K562 (cell line): Measurements from ENCODE around the gene PTPRM. TPM values are rescaled to one million over a fixed set of nuclear protein-coding genes. Genes with fewer than 3 reads are reported as not detected.

Source experiments
- ATAC-seq: fragments of 200-7000 bp; cut with Tn5 transposase; 3 replicates; pipeline ENCODE4 v1.9.1; 2020; ENCODE audit warnings: moderate library complexity
- BruUV-seq: library from RNA; stranded (reverse); fragments of 400-500 nt; replicated peaks from 2 replicates; lab custom pipeline; 2021; lab: Mats Ljungman, UMichigan
- CTCF ChIA-PET: fragments of 300-600 bp; formaldehyde crosslinking; extraction: SDS; loops from one replicate; lab custom pipeline; 2021; ENCODE audit warnings: low intra/inter-chr PET ratio; lab: Yijun Ruan, JAX
- POLR2A ChIA-PET: fragments of 300-600, 350-650 bp; sonication (Branson Sonifier 250); formaldehyde crosslinking; extraction: SDS; loops from one replicate; lab custom pipeline; 2021; ENCODE audit warnings: antibody characterized with exemption, inconsistent platforms; lab: Yijun Ruan, JAX
- DNase-seq, 4 experiments: peaks; one replicate each; pipeline versions ENCODE4 v3.0.0 to v3.0.0-alpha.2; 2011 to 2018; ENCODE audit warnings: low spot score in 3 of 4, mixed read lengths in 3 of 4; ENCODE audit errors: extremely low read depth in 1 of 4
- FAIRE-seq: peaks from 2 replicates; lab custom pipeline; 2011; peaks lifted over from hg19 to GRCh38; lab: Jason Lieb, UNC
- H2AFZ ChIP-seq: 2 replicates; pipeline ENCODE4 v1.6.0; 2011; ENCODE audit warnings: low read depth, low read length, control low read depth, inconsistent platforms
- H3K27ac ChIP-seq: fragments of 200-600 bp; 3 replicates; pipeline ENCODE4 v1.8.0; 2011; ENCODE audit warnings: low read depth, mild to moderate bottlenecking, control low read depth, inconsistent platforms, low read length, moderate library complexity, mixed read lengths; ENCODE audit errors: extremely low read depth
- H3K27me3 ChIP-seq, 2 experiments: fragments of 300-600 bp in 1 of 2; 2 replicates in 1 of 2; 3 replicates in 1 of 2; pipeline versions ENCODE4 v1.6.0 to v1.8.0; 2011; ENCODE audit warnings: inconsistent platforms in 2 of 2, low read length in 2 of 2, mild to moderate bottlenecking in 1 of 2, mixed read lengths in 1 of 2, moderate library complexity in 1 of 2; ENCODE audit not compliant: control insufficient read depth in 2 of 2, insufficient read depth in 2 of 2
- H3K36me3 ChIP-seq: fragments of 300-600 bp; 3 replicates; pipeline ENCODE4 v1.8.0; 2011; ENCODE audit warnings: mild to moderate bottlenecking, low read length, inconsistent platforms; ENCODE audit not compliant: control insufficient read depth, insufficient read depth
- H3K4me1 ChIP-seq, 2 experiments: fragments of 200-600 bp in 1 of 2; replicated peaks in 1 of 2; 2 replicates in 1 of 2; 3 replicates in 1 of 2; pipeline versions ENCODE4 v1.5.1 to v1.8.0; 2011; ENCODE audit warnings: inconsistent platforms in 2 of 2, low read length in 2 of 2, mild to moderate bottlenecking in 1 of 2, mixed read lengths in 1 of 2, moderate library complexity in 1 of 2; ENCODE audit not compliant: control insufficient read depth in 2 of 2, insufficient read depth in 2 of 2
- H3K4me2 ChIP-seq: 2 replicates; pipeline ENCODE4 v1.6.1; 2011; ENCODE audit warnings: low read length, control low read depth, inconsistent platforms, mixed read lengths; ENCODE audit not compliant: insufficient read depth
- H3K4me3 ChIP-seq: fragments of 200-600 bp; sonication (generic), shearing (Covaris generic); 2 replicates; pipeline ENCODE4 v1.5.1; 2016; ENCODE audit warnings: control low read depth, inconsistent platforms
- H3K79me2 ChIP-seq: fragments of 200-600 bp; 3 replicates; pipeline ENCODE4 v1.8.0; 2011; ENCODE audit warnings: low read length, inconsistent platforms; ENCODE audit not compliant: control insufficient read depth, insufficient read depth
- H3K9ac ChIP-seq, 2 experiments: 2 replicates each; pipeline versions ENCODE4 v1.6.0 to v1.6.1; 2011; ENCODE audit warnings: low read depth in 2 of 2, low read length in 2 of 2, control low read depth in 1 of 2, inconsistent platforms in 1 of 2, mild to moderate bottlenecking in 1 of 2, mixed read lengths in 1 of 2; ENCODE audit not compliant: insufficient read depth in 1 of 2
- H3K9me1 ChIP-seq: one replicate; pipeline ENCODE4 v1.6.0; 2011; ENCODE audit warnings: inconsistent platforms, mild to moderate bottlenecking, low read length, moderate library complexity; ENCODE audit not compliant: control insufficient read depth, insufficient read depth
- H3K9me3 ChIP-seq: replicated peaks from 2 replicates; pipeline ENCODE4 v1.5.1; 2011; ENCODE audit warnings: low read depth, low read length, inconsistent platforms; ENCODE audit not compliant: control insufficient read depth, insufficient read depth
- H4K20me1 ChIP-seq: replicated peaks from 2 replicates; pipeline ENCODE4 v1.6.1; 2011; ENCODE audit warnings: low read length, inconsistent platforms, mixed read lengths; ENCODE audit not compliant: control insufficient read depth, insufficient read depth
- CLOCK ChIP-seq: fragments of 250-450 bp; sonication (Bioruptor Pico); IDR thresholded peaks from 2 replicates; pipeline ENCODE4 v1.4.0; 2020; ENCODE audit warnings: mild to moderate bottlenecking, moderate library complexity, borderline replicate concordance
- EGR1 ChIP-seq: fragments of 450-650 bp; conservative IDR thresholded peaks from 2 replicates; pipeline ENCODE4 v1.6.1; 2017; ENCODE audit warnings: mild to moderate bottlenecking
- GTF2F1 ChIP-seq: IDR thresholded peaks from 2 replicates; pipeline ENCODE4 v1.6.1; 2011; ENCODE audit warnings: low read depth, low read length, improper control_type of control experiment
- HMG20A ChIP-seq: fragments of 450-650 bp; formaldehyde crosslinking; conservative IDR thresholded peaks from 2 replicates; pipeline ENCODE4 v1.4.0; 2020; ENCODE audit warnings: mild to moderate bottlenecking, mixed read lengths
- MAFF ChIP-seq: IDR thresholded peaks from 2 replicates; pipeline ENCODE4 v1.6.1; 2012; ENCODE audit warnings: low read length, improper control_type of control experiment
- MTF1 ChIP-seq: fragments of 250-450 bp; sonication (Bioruptor Pico); IDR thresholded peaks from 2 replicates; pipeline ENCODE4 v1.9.0; 2021; ENCODE audit warnings: moderate library complexity, mild to moderate bottlenecking, inconsistent platforms, borderline replicate concordance
- RFX1 ChIP-seq: fragments of 450-650 bp; IDR thresholded peaks from 2 replicates; pipeline ENCODE4 v1.6.1; 2016; ENCODE audit warnings: mild to moderate bottlenecking, moderate library complexity
- THAP12 ChIP-seq: fragments of 250-450 bp; sonication (Bioruptor Pico); IDR thresholded peaks from 2 replicates; pipeline ENCODE4 v1.9.0; 2021; ENCODE audit warnings: mild to moderate bottlenecking, inconsistent platforms
- TOE1 ChIP-seq, 2 experiments: fragments of 450-650 bp in 1 of 2; sonication (generic) in 1 of 2; formaldehyde crosslinking in 1 of 2; IDR thresholded peaks; 2 replicates each; pipeline versions ENCODE4 v1.7.1 to v1.8.0; 2016 to 2022; ENCODE audit warnings: borderline replicate concordance in 2 of 2, mild to moderate bottlenecking in 2 of 2, antibody characterized with exemption in 1 of 2, inconsistent platforms in 1 of 2, low read depth in 1 of 2, missing genetic modification reagents in 1 of 2, moderate library complexity in 1 of 2
- WHSC1 ChIP-seq: IDR thresholded peaks from one replicate; pipeline ENCODE4 v1.6.1; 2012; ENCODE audit warnings: low read length, control low read depth, inconsistent platforms
- ZBTB17 ChIP-seq: fragments of 450-650 bp; formaldehyde crosslinking; IDR thresholded peaks from 2 replicates; pipeline ENCODE4 v1.4.0; 2020; ENCODE audit warnings: mild to moderate bottlenecking
- ZNF778 ChIP-seq: fragments of 450-650 bp; formaldehyde crosslinking; IDR thresholded peaks from 2 replicates; pipeline ENCODE4 v1.4.0; 2020; ENCODE audit warnings: mild to moderate bottlenecking, moderate library complexity
- WGBS: fragments of 100-300 bp; shearing (Covaris generic); methylation state at CpG from one replicate; pipeline ENCODE4 v1.1.6; 2016; ENCODE audit warnings: low coverage, mixed read lengths; ENCODE audit not compliant: insufficient coverage; ENCODE audit errors: missing lambda C conversion rate; 5-methylcytosine and 5-hydroxymethylcytosine counted together
- in situ Hi-C: fragments of 300-500 bp; cut with MboI; formaldehyde crosslinking; loops from 4 replicates; pipeline ENCODE4 v1.15.0; 2018; ENCODE audit warnings: inconsistent platforms, mixed read lengths
- intact Hi-C: fragments of 100-400 bp; cut with micrococcal nuclease; formaldehyde crosslinking; loops from 2 replicates; pipeline ENCODE4 v1.14.2; 2022
- polyA plus RNA-seq, 8 experiments: library from polyadenylated mRNA; depleted of rRNA in 4 of 8; stranded (reverse) in 5 of 8; unstranded in 3 of 8; fragments of >200 nt; fragmentation: Nextera tagmentation in 2 of 8; fragmentation: Illumina TruSeq in 1 of 8; extraction: Ambion mirVana in 2 of 8; extraction: Trizol in 1 of 8; gene quantifications; 2 replicates each; pipeline versions ENCODE4 v1.2.1 to v1.2.3, GENCODE V29; 2011 to 2014; ENCODE audit warnings: inconsistent platforms in 1 of 8, missing spikeins in 1 of 8
- total RNA-seq, 7 experiments: library from RNA; depleted of rRNA in 6 of 7; stranded (reverse); fragments of >200 nt in 6 of 7; fragmentation: Illumina TruSeq in 2 of 7; extraction: Trizol in 2 of 7; gene quantifications; 2 replicates each; pipeline versions ENCODE4 v1.2.1 to v1.2.3, GENCODE V29; 2011 to 2021; ENCODE audit warnings: low replicate concordance in 1 of 7

PTPRM gene
- total and polyA plus RNA-seq, 9 of the 15 experiments (the other 6 are each of a cell fraction or from before 2014, with no cell fraction given), result 0.03 to 0.16 (median 0.08) TPM; not detected in 3

GRCh38 chr18:8006979-8007378 lies 439.9 kb downstream of the PTPRM start:
- no peak for DNase-seq
- WGBS, result 2% methylated on average over 3 of the region's 3 CpGs
- POLR2A ChIA-PET, result no interaction called here

More at GRCh38 chr18:8006979-8007378, 439.9 kb downstream of the PTPRM start:
- Histone ChIP-seq H3K4me2 (no peak overlapping the region), H3K4me1 (no peaks in the 10 kb centered on the region), H4K20me1 (no peaks in the 10 kb centered on the region), H3K9me1 (no peaks in the 10 kb centered on the region), H3K4me3 (no peak overlapping the region), H3K36me3 (no peaks in the 10 kb centered on the region), H2AFZ (no peak overlapping the region), H3K27me3 (no peaks in the 10 kb centered on the region), H3K9me3 (no peaks in the 10 kb centered on the region), H3K9ac (no peak overlapping the region), H3K27ac (no peak overlapping the region), H3K79me2 (no peaks in the 10 kb centered on the region)
- CTCF ChIA-PET, result no interaction called here
- in situ Hi-C loops, result no loop called here
- no peak for TF ChIP-seq THAP12 (CRISPR knock-in tag)
- TF ChIP-seq GTF2F1, result no peak
- no peak for TF ChIP-seq MAFF
- TF ChIP-seq HMG20A, result no peak
- no peak for TF ChIP-seq CLOCK (CRISPR knock-in tag)
- no peak for TF ChIP-seq WHSC1
- TF ChIP-seq ZNF778 (CRISPR knock-in tag), result no peak
- no peak for TF ChIP-seq MTF1
- no peak for TF ChIP-seq TOE1 (IDR thresholded peaks at IDR 0.05; ENCODE audit: borderline replicate concordance)
- no peak for TF ChIP-seq TOE1 (CRISPR knock-in tag; IDR thresholded peaks at IDR 0.05; ENCODE audit: borderline replicate concordance, low read depth)
- TF ChIP-seq EGR1, result no peak
- TF ChIP-seq RFX1, result no peak
- TF ChIP-seq ZBTB17 (CRISPR knock-in tag), result no peak
- intact Hi-C loops, result no loop called here
- no peak for FAIRE-seq
- no peak for ATAC-seq
- no TSS peak for BruUV-seq
